DND-41 (cell line): ENCODE results near the gene RABL2A.
"Not testable (repeated sequence)": the region's sequence is repeated elsewhere in the genome, so short reads cannot be mapped to it uniquely, and the experiment has no call there.

Experiments
- ATAC-seq: fragments of 200-7000 bp; cut with Tn5 transposase; 3 replicates; pipeline ENCODE4 v1.9.1; 2021; ENCODE audit warnings: low read depth; ENCODE audit not compliant: insufficient read depth
- DNase-seq: peaks from one replicate; pipeline ENCODE4 v3.0.0-alpha.2; 2020
- H2AFZ ChIP-seq: 2 replicates; pipeline ENCODE4 v1.6.0; 2012; ENCODE audit warnings: low read depth, low read length
- H3K27ac ChIP-seq: 2 replicates; pipeline ENCODE4 v1.5.1; 2012; ENCODE audit warnings: low read length, inconsistent platforms
- H3K27me3 ChIP-seq: fragments of 200-600 bp; sonication (generic); 2 replicates; pipeline ENCODE4 v1.6.0; 2012; ENCODE audit warnings: low read length, mild to moderate bottlenecking, inconsistent platforms; ENCODE audit not compliant: insufficient read depth, poor library complexity
- H3K36me3 ChIP-seq: 2 replicates; pipeline ENCODE4 v1.5.1; 2012; ENCODE audit warnings: low read length, inconsistent platforms; ENCODE audit not compliant: insufficient read depth
- H3K4me1 ChIP-seq: 2 replicates; pipeline ENCODE4 v1.5.1; 2012; ENCODE audit warnings: mild to moderate bottlenecking, low read length; ENCODE audit not compliant: insufficient read depth
- H3K4me2 ChIP-seq: 2 replicates; pipeline ENCODE4 v1.6.0; 2012; ENCODE audit warnings: mild to moderate bottlenecking, moderate library complexity, low read length, inconsistent platforms; ENCODE audit not compliant: insufficient read depth
- H3K4me3 ChIP-seq, 2 experiments: fragments of 200-600 bp in 1 of 2; shearing (Covaris generic) in 1 of 2; 2 replicates each; pipeline ENCODE4 v1.5.1; 2012 to 2016; ENCODE audit warnings: inconsistent platforms in 2 of 2, low read length in 2 of 2, mild to moderate bottlenecking in 2 of 2, low read depth in 1 of 2, moderate library complexity in 1 of 2
- H3K79me2 ChIP-seq: 2 replicates; pipeline ENCODE4 v1.6.0; 2012; ENCODE audit warnings: low read length, inconsistent platforms; ENCODE audit not compliant: insufficient read depth
- H3K9ac ChIP-seq: 2 replicates; pipeline ENCODE4 v1.6.0; 2012; ENCODE audit warnings: low read depth, mild to moderate bottlenecking, inconsistent platforms, low read length, moderate library complexity
- H3K9me3 ChIP-seq: 2 replicates; pipeline ENCODE4 v1.5.1; 2012; ENCODE audit warnings: low read length, moderate library complexity, mild to moderate bottlenecking, inconsistent platforms; ENCODE audit not compliant: insufficient read depth, severe bottlenecking
- H4K20me1 ChIP-seq: 2 replicates; pipeline ENCODE4 v1.6.0; 2012; ENCODE audit warnings: low read length; ENCODE audit not compliant: insufficient read depth
- CTCF ChIP-seq: IDR thresholded peaks from 2 replicates; pipeline ENCODE4 v1.5.1; 2012; ENCODE audit warnings: borderline replicate concordance, low read length, moderate library complexity, mild to moderate bottlenecking; ENCODE audit not compliant: poor library complexity, severe bottlenecking; ENCODE audit errors: extremely low read depth
- EZH2 ChIP-seq: IDR thresholded peaks from 3 replicates; pipeline ENCODE4 v1.6.1; 2012; ENCODE audit warnings: borderline replicate concordance, low read depth, mild to moderate bottlenecking, moderate library complexity, low read length, inconsistent platforms; ENCODE audit not compliant: severe bottlenecking

Gene RABL2A

GRCh38 chr2:113602869-113603466, 24.1 kb upstream of the RABL2A start:
- DNase-seq, result no peak
- H3K27me3 ChIP-seq, result no peaks in the 10 kb centered on the region
- peak overlapping the region; percentile 45 to 96; a peak in 3 of 4 replicates for H3K4me3 ChIP-seq
- H3K27ac ChIP-seq, result peak overlapping the region; percentile 96
- H2AFZ ChIP-seq, result peak overlapping the region; percentile 96
- TF ChIP-seq EZH2 (no peak), CTCF (no peak)
- peaks cover 3% of the 10 kb centered on the region for H3K79me2 ChIP-seq
- peak overlapping the region; percentile 82 for H3K4me2 ChIP-seq
- peaks cover 9% of the 10 kb centered on the region for H3K4me1 ChIP-seq
- peak; percentile 83 for ATAC-seq
- H3K9ac ChIP-seq, result peak overlapping the region; percentile 67
- no peaks in the 10 kb centered on the region for H4K20me1 ChIP-seq
- no peaks in the 10 kb centered on the region for H3K36me3 ChIP-seq
- H3K9me3 ChIP-seq, result no peaks in the 10 kb centered on the region

DNA sequence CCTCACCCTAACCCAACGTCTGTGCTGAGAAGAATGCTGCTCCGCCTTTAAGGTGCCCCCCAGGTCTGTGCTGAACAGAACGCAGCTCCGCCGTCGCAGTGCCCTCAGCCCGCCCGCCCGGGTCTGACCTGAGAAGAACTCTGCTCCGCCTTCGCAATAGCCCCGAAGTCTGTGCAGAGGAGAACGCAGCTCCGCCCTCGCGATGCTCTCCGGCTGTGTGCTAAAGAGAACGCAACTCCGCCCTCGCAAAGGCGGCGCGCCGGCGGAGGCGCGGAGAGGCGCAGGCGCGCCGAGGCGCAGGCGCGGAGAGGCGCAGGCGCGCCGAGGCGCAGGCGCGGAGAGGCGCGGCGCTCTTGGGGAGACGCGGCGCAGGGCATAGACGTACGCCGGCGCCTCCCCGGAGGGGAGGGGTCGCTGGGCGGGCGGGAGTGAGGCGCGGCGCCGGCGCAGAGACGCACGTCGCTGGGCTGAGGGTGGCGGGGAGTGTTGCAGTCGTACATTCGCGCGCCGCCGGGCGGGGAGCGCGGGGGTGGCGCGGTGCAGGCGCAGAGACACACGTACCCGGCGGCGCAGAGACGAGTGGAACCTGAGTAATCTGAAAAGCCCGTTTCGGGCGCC, 23.5 kb upstream of the RABL2A start:
- H4K20me1 ChIP-seq, H3K27me3 ChIP-seq, H3K4me1 ChIP-seq, H3K9me3 ChIP-seq, H3K36me3 ChIP-seq, H3K79me2 ChIP-seq: not testable (repeated sequence)
- Histone ChIP-seq H3K4me3 (peak overlapping the region; percentile 45 to 96; a peak in 3 of 4 replicates), H2AFZ (peak overlapping the region; percentile 96), H3K4me2 (peak overlapping the region; percentile 82), H3K9ac (peak overlapping the region; percentile 67), H3K27ac (peak overlapping the region; percentile 96)
- DNase-seq (peak; percentile 90), ATAC-seq (peak; percentile 85)

GRCh38 chr2:113604085-113604477, 23.0 kb upstream of the RABL2A start:
- Histone ChIP-seq H3K27ac (peak overlapping the region; percentile 80), H3K4me2 (peak overlapping the region; percentile 54), H3K4me3 (peak overlapping the region; percentile 29 to 58; a peak in 3 of 4 replicates), H3K9ac (peak overlapping the region; percentile 67), H2AFZ (peak overlapping the region; percentile 70)
- TF ChIP-seq CTCF, result peak; percentile 83
- H3K9me3 ChIP-seq, H3K36me3 ChIP-seq, H3K27me3 ChIP-seq, H4K20me1 ChIP-seq, H3K4me1 ChIP-seq, ATAC-seq, H3K79me2 ChIP-seq: not testable (repeated sequence)
- DNase-seq, result peak; percentile 96

DNA sequence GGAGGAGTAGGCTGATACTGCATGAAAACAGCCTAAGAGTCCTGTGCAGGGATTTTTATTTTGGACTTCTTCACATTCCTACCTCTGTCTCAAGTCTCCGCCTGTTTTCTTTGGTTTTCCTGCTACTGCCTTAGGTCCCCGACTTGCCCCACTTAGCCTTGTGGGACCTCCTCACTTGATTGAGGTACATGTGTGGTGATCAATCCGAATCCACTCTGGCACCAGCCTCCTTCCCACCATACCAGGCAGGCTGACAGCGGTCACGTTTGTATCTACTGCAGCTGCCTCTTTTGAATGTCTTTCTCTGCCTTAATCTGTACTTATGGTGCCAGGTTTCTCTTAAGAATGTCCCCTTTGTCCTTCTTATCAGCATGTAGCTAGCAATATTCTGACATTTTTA, 22.4 kb upstream of the RABL2A start:
- not testable (repeated sequence) for ATAC-seq, H3K36me3 ChIP-seq, H3K27me3 ChIP-seq, H4K20me1 ChIP-seq, H3K4me1 ChIP-seq, DNase-seq, H3K79me2 ChIP-seq, H3K27ac ChIP-seq, H3K9me3 ChIP-seq
- peak overlapping the region; percentile 67 for H3K9ac ChIP-seq
- peak overlapping the region; percentile 70 for H2AFZ ChIP-seq
- H3K4me3 ChIP-seq, result peak overlapping the region in 1 of 2 experiments; percentile 58; a peak in 2 of 4 replicates
- peak overlapping the region; percentile 54 for H3K4me2 ChIP-seq

GRCh38 chr2:113606036-113606435, 21.0 kb upstream of the RABL2A start:
- not testable (repeated sequence) for H3K4me2 ChIP-seq, H4K20me1 ChIP-seq, H3K27me3 ChIP-seq, H3K79me2 ChIP-seq, DNase-seq, H3K4me1 ChIP-seq, H3K4me3 ChIP-seq, H3K9ac ChIP-seq, ATAC-seq, H2AFZ ChIP-seq, H3K36me3 ChIP-seq, H3K9me3 ChIP-seq, H3K27ac ChIP-seq

DNA sequence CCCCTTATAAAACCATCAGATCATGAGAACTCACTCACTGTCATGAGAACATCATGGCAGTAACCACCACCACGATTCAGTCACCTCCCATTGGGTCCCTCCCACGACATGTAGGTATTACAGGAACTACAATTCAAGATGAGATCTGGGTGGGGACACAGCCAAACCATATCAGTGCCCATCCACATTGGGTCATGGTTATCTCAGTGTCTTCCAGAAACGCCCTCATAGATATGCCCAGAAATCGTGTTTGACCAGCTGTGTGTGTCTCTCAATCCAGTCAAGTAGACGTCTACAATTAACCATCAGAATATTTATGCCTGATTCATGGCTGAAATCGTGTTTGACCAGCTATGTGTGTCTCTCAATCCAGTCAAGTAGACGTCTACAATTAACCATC, 17.2 kb upstream of the RABL2A start:
- H2AFZ ChIP-seq, DNase-seq, H3K27ac ChIP-seq, H3K36me3 ChIP-seq, H3K4me2 ChIP-seq, ATAC-seq, H3K79me2 ChIP-seq, H3K4me3 ChIP-seq, H4K20me1 ChIP-seq, H3K9ac ChIP-seq, H3K27me3 ChIP-seq, H3K9me3 ChIP-seq, H3K4me1 ChIP-seq: not testable (repeated sequence)
